Endothelial cell of umbilical vein (primary cell): Measurements from ENCODE around the gene ZCWPW1.

Experiments used
- POLR2AphosphoS5 ChIP-seq: IDR thresholded peaks from 2 replicates; pipeline ENCODE4 v1.6.1; 2012; ENCODE audit warnings: low read depth, mild to moderate bottlenecking, control low read depth, low read length, moderate library complexity; ENCODE audit not compliant: insufficient read depth
- TF ChIP-seq, protein P1 (sequence below), 2 donors: IDR thresholded peaks; 1 replicate in 1 of 2; 2 replicates in 1 of 2; pipeline ENCODE4 v1.5.1; 2011; ENCODE audit warnings: low read length in 2 of 2, mild to moderate bottlenecking in 2 of 2, moderate library complexity in 2 of 2, control low read depth in 1 of 2, inconsistent platforms in 1 of 2, low read depth in 1 of 2; ENCODE audit not compliant: insufficient read depth in 1 of 2; ENCODE audit errors: extremely low read depth in 1 of 2

DNA sequence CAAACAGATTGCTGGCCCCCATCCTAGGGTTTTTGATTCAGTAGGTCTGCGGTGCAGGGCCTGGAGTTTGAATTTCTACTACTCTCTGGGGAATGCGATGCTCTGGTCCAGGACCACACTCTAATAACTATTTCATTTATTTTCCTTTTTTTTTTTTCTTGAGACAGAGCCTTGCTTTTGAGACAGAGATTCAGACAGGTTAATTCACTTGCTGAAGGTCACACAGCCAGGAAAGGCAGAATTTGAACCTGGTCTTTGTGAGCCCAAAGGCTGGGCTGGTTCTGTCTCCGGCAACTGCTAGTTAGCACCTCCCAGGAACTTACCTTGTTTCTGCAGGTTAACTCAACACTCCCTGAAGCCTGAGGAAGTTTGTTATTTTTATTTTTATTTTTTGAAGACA, 24.0 kb upstream of the ZCWPW1 start:
- TF ChIP-seq POLR2AphosphoS5: no peak
- TF ChIP-seq, protein P1, sequence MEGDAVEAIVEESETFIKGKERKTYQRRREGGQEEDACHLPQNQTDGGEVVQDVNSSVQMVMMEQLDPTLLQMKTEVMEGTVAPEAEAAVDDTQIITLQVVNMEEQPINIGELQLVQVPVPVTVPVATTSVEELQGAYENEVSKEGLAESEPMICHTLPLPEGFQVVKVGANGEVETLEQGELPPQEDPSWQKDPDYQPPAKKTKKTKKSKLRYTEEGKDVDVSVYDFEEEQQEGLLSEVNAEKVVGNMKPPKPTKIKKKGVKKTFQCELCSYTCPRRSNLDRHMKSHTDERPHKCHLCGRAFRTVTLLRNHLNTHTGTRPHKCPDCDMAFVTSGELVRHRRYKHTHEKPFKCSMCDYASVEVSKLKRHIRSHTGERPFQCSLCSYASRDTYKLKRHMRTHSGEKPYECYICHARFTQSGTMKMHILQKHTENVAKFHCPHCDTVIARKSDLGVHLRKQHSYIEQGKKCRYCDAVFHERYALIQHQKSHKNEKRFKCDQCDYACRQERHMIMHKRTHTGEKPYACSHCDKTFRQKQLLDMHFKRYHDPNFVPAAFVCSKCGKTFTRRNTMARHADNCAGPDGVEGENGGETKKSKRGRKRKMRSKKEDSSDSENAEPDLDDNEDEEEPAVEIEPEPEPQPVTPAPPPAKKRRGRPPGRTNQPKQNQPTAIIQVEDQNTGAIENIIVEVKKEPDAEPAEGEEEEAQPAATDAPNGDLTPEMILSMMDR (IDR thresholded peaks at IDR 0.05; ENCODE audit: extremely low read depth in 1 of 2, insufficient read depth in 1 of 2, low read depth in 1 of 2, low read length in 2 of 2): no peak
